Measurements from ENCODE around the gene CNBP.
"Not testable (repeated sequence)": the region's sequence is repeated elsewhere in the genome, so short reads cannot be mapped to it uniquely, and the experiment has no call there.

DNA sequence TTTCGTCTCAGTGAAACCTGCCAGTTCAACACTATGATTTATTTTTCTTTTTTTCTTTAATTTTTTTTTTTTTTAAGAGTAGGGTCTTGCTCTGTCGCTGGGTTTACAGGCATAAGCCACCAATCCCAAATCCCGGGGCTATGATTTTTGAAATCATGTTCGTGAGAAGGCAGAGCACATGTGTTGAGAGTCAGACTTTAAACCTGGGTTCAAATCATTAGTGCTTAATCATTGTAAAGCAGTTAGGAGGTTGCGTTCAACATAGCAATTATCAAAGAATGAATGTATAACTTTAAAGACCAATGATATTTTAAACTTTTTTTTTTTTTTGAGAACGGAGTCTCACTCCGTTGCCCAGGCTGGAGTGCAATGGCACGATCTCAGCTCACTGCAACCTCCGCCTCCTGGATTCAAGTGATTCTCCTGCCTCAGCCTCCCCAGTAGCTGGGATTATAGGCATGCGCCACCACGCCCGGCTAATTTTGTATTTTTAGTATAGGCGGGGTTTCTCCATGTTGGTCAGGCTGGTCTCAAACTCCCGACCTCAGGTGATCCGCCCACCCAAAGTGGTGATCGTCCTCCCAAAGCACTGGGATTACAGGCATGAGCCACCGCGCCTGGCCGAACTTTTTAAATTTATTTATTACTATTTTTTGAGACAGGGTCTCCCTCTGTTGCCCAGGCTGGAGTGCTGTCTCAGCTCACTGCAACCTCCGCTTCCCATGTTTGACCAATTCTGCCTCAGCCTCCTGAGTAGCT lies 1.3 kb upstream of the CNBP start:
- TF ChIP-seq, protein P1, sequence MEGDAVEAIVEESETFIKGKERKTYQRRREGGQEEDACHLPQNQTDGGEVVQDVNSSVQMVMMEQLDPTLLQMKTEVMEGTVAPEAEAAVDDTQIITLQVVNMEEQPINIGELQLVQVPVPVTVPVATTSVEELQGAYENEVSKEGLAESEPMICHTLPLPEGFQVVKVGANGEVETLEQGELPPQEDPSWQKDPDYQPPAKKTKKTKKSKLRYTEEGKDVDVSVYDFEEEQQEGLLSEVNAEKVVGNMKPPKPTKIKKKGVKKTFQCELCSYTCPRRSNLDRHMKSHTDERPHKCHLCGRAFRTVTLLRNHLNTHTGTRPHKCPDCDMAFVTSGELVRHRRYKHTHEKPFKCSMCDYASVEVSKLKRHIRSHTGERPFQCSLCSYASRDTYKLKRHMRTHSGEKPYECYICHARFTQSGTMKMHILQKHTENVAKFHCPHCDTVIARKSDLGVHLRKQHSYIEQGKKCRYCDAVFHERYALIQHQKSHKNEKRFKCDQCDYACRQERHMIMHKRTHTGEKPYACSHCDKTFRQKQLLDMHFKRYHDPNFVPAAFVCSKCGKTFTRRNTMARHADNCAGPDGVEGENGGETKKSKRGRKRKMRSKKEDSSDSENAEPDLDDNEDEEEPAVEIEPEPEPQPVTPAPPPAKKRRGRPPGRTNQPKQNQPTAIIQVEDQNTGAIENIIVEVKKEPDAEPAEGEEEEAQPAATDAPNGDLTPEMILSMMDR (IDR thresholded peaks at IDR 0.05): not testable (repeated sequence)
- TF ChIP-seq POLR2AphosphoS5 (IDR thresholded peaks at IDR 0.05): not testable (repeated sequence)

All from prostate gland (tissue), 2 donors.